ENCODE results near the gene B4GALT6.

Gene B4GALT6

GRCh38 chr18:31658670-31659575 lies 25.5 kb downstream of the B4GALT6 start:
- DNase-seq, result no peak

- DNase-seq, result no peak
Measured at GRCh38 chr18:31657823-31658669, 26.3 kb downstream of the B4GALT6 start.

GRCh38 chr18:31656754-31657153 lies 27.6 kb downstream of the B4GALT6 start:
- no peak for DNase-seq

DNA sequence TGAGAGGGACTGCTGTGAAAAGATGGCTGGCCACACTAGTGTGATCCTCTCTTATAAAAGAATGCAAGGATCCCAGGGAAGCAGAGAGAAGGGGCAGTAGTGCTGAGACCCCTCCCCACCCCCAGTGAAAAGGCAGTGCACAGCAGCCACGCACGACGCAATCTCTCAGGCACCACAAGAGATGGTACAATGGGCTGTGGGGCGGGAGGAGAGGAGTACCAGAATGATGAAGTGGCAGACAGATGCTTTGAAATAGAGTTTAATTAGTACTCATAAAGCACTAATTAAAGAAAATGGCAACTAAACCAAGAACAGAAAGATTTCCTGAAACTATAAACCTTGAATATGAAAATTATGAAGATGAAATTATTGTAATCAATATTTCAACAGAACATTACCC lies 29.0 kb downstream of the B4GALT6 start:
- no peak for DNase-seq

DNA sequence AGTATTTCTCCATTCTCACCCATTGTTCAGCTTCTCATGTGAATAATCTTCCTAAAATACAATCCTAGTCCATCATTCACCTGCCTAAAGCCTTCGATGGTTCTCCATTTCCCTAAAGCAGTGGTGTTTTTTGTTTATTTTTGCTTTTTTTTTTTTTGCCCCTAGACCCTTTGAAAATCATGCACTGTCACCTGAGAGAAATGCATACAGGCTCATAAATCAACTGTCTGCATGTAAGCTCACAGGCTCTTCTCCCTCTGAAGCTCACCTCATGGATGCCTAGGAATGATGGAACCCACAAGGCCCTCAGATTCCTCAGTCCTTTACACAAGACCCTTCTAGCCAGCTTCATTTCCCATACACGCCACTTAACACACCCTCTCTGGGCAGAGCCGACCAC lies 31.5 kb downstream of the B4GALT6 start:
- no peak for DNase-seq

GRCh38 chr18:31652357-31652756 lies 32.0 kb downstream of the B4GALT6 start:
- DNase-seq, result no peak

- DNase-seq, result no peak
Measured at GRCh38 chr18:31651369-31651768, 33.0 kb downstream of the B4GALT6 start.

DNA sequence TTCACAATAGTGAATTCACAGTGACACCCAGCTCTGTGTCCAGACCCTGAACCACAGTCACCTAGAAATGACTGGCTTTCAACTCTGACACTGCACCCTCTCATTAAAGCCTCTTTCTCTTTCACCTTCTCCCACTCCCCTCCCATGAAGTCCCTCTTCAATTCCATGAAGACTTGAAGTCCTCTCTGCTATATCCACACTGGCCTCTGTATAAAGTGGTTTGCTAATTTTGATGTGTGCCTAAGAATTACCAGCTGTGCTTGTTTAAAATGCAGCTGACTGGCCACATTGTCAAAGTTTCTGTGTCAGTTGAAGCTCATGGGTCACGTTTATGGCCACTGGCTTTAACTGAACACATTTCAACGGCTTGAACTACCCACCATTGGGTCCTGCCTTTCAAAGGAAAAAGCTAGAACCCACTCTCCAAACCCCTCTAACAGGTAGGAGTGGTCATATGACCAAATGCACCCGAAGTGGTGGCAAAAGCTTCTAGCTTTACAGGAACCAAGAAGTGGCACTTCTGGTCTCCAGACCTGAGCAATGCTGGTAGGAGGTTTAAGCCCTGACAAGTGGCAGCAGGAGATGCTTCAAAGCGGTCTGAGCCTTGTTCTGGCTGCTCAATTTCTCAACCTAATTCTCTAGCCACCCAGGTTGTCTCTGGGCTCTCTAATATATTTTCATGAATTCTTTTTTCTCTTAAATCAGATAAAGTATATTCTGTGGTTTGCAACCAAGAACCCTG lies 34.2 kb downstream of the B4GALT6 start:
- DNase-seq, result no peak

- no peak for DNase-seq
Measured at GRCh38 chr18:31649449-31649848, 34.9 kb downstream of the B4GALT6 start.

DNA sequence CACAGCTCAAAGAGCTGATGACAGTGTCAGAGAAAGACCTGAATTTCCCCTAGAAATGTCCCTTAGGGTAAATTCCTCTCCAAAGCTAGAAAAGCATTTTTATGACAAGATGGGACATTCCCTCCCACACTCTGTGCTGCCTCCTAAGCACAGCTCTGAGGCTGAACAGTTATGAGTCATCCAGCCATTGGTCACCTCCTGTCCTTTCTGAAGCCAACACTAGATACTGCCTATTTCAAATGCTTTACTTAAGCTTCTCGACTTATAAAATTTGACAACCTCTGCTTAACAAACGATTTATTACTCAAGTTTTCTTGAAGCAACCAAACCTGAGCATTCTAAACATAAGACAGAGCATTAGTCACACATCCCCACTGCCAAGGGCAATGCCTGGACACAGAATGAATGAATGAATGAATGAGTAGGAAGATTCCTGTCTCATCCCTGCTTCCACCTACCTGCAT lies 35.4 kb downstream of the B4GALT6 start:
- DNase-seq, result no peak

DNA sequence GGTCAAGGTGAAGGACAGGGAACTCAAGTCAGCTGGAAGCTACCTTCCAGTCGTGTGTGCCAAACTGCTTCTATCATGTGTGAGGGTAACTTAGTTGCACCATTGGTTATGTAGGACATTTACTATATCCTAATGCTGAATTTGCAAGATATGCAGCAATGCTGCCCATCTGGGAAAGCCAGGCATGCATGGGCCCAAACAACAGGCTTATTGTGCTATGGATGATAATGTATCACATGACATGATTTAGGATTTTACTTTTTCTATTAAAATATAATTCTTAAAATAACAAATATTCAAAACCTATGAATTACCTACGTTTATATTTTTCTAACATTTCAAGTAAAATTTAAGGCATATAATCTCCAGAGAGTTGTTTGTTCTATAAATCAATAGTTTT lies 35.9 kb downstream of the B4GALT6 start:
- no peak for DNase-seq

DNA sequence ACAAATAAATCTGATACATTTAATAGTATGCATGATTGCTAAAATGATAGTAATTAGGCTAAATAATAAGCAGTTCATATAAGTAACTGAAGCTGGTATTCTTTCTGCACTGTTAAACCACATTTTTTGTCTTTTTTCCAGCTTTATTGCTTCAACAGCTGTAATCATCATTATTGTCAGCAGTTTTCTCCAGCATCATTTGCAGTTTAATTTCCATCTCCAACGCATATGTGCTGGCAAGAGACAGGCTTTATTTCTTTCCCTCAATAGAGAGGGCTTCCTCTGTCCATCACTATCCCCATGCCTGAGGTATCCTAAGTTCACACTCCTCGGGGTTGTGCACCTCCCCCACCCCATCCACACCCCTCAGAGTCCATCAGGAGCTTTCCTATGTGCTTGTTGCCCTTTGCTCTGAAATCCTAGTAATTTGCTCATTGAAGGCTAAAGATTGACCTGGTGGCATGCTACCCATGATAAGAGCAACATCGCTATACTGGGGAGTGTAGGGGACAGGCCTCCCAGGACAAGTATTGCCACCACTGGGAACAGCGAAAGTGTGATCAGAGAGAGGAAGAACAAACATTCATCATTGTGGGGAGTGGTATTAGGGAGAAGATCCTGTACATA lies 37.1 kb downstream of the B4GALT6 start:
- DNase-seq, result no peak

DNA sequence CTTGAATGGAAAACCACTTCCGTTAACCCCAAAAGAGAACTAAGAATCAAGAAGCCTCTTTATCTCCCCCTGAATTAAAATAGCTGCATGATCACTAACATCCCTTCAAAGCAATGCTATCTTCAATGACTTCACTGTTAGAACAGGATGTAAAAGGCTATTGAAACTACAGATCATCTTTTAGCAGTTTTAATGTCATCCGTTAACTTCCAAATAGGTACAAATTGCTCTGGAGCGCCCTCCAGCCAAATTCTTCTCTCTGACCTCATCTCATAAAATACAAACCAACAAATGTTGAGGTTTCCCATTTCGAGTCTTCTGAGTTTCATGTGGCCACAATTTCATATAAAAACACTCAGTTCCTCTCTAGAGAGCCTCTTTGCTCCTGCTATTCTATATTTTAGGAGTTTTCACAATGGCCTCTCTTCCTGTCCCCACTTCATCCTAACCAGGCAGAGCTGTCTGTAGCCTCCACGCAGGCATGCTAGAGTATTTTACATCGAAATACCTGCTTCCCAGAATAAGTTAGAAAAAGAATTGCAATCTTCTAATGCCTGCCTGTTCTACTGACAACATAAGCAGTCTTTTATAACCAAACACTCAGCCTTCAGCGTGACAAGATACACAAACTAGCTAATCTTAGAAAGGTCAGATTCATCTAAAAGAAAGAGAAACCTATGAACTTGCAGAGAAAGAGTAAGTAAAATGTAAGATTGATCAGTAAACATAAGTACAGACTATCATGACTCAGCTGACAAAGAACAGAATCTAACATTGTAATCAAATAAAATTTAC lies 37.9 kb downstream of the B4GALT6 start:
- no peak for DNase-seq

DNA sequence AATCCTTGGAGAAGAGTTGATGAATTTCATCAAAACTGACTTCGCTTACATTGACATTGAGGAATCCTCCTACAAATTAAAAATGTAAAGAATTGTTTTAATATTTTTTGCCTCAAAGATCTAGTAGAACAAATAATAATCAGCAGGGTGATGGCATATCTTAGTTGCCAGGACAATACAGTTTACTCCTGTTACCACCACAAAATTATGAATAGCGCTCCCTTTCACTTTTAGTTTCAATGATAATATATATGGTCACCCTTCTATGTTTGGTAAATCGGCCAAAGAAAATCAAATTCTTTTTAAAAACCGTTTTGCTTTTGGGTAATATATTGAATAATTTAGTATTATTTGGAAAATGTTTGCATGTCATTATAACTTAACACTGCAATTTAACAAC lies 39.0 kb downstream of the B4GALT6 start:
- no peak for DNase-seq

- no peak for DNase-seq
Measured at GRCh38 chr18:31643003-31643402, 41.4 kb downstream of the B4GALT6 start.

DNA sequence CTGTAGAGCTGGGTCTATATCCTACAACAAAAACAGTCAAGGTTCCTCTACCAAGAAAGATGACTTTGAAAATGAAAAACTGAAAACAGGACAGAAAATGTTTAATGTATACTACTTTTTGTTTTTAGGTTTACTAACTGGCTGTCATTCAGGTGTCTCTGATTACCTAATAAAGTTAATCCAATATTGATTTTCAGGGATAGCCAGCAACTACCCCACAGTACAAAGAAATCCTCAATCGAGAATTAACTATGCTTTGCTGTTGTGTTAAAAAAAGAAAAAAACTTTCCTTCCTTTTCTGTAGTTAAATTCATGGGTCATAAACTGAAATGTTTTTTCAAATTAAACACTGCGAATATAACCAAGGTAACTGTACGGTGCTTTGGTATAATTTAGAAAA lies 46.9 kb downstream of the B4GALT6 start:
- DNase-seq, result no peak

GRCh38 chr18:31636387-31636786 lies 48.0 kb downstream of the B4GALT6 start:
- no peak for DNase-seq

- no peak for DNase-seq
Measured at GRCh38 chr18:31634331-31634713, 50.1 kb downstream of the B4GALT6 start.

GRCh38 chr18:31633392-31634330 lies 50.7 kb downstream of the B4GALT6 start:
- no peak for DNase-seq

GRCh38 chr18:31632356-31632755 lies 52.0 kb downstream of the B4GALT6 start:
- DNase-seq, result no peak

DNA sequence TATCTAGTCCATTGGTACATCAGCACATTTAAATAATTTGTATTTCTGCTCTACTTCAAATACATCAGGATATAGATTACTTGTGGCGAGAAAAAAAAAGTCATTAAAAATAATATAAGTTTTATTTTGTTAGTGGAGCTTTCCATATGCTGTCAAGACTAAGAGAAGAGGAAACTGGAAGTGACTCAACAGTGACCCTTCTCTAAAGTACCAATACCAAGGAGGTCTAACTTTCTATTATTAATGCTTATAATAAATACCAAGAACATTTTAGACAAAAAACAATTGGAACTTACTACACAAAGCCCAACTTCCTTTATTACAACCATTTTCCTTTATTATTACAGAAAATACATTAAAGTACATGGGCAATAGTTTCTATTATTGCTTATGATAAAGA lies 52.9 kb downstream of the B4GALT6 start:
- DNase-seq, result no peak

Data from activated T-cell treated with anti-CD3 and anti-CD28 coated beads, Interleukin-2, amount 50 U/mL, for 1 hour (primary cell).